NCI-H345 treated with DMSO at 0.1 percent for 48 hours (cell line): ENCODE measurements around the gene MEIKIN.
"Not testable (repeated sequence)": the region's sequence is repeated elsewhere in the genome, so short reads cannot be mapped to it uniquely, and the experiment has no call there.

ENCODE experiments used
- DNase-seq: peaks from one replicate; lab custom pipeline; 2025; ENCODE audit not compliant: unreplicated experiment; lab: John Stamatoyannopoulos, UW

Gene MEIKIN

DNA sequence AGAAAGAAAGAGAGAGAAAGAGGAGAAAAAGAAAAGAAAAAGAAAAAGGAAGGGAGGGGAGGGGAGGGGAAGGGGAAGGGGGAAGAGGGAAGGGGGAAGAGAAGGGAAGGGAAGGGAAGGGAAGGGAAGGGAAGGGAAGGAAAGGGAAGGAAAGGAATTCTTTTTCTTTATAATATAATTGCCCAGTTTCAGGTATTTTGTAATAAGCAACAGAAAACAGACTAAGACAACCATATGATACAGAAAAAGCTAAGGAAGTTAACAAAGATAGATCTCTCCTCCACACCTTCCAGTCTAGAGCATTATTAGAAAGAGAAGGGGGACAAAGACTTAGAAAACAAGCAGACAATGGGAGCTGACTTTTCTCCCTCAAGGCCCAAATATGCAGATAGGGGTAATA is 31.0 kb downstream of the MEIKIN start:
- DNase-seq = no peak

DNA sequence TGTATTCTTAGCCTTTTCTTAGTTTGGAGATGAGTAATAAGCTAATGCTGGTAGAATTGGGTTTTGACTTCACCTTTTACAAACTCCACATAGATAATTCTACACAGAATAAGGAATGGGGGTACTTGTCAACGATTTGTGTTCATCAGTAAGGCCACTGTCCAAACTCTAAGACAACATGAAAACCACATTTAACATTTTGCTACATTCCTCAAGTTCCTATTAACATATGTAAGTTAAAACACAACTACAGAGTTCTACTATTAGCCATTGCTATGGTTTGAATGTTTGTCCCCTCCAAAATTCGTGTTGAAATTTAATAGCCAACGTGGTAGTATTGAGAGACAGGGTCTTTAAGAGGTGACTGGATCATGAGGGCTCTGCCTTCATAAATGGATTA is 31.9 kb downstream of the MEIKIN start:
- no peak for DNase-seq

DNA sequence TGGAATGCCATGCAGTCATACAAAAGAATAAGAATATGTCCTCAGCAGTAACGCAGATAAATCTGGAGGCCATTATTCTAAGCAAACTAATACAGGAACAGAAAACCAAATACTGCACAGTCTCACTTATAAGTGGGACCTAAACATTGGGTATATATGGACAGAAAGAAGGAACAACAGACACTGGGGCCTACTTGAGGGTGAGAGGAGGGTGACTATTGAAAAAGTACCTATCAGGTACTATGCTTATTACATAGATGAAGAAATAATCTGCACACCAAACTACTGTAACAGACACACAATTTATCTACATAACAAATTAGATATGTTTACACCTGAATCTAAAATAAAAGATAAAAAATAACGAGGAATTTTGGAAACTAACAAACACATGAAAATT is 38.8 kb downstream of the MEIKIN start:
- no peak for DNase-seq

DNA sequence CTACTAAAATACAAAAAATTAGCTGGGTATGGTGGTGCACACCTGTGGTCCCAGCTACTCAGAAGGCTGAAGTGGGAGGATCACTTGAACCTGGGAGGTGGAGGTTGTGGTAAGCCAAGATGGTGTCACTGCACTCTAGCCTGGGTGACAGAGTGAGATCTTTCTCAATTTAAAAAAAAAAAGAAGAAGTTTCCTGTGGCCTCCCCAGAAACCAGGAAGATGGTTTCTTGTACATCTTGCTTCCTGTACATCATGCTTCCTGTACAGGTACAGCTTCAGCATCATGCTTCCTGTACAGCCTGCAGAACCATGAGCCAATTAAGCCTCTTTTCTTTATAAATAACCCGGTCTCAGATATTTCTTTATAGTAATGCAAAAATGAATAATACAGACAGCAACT is 43.2 kb downstream of the MEIKIN start:
- DNase-seq = not testable (repeated sequence)

DNA sequence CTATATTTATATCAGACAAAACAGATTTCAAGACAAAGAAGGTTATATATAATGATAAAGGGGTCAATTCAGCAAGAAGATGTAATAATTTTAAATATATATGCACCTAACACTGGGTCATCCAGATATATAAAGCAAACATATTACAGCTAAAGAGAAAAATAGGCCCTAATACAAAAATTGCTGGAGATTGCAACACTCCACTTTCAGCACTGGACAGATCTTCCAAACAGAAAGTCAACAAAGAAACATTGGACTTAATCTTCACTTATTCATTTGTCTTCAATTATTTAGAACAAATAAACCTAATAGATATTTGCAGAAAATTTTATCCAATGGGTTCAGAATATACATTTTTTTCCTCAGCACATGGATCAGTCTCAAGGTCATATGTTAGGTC is 45.8 kb downstream of the MEIKIN start:
- DNase-seq = no peak

DNA sequence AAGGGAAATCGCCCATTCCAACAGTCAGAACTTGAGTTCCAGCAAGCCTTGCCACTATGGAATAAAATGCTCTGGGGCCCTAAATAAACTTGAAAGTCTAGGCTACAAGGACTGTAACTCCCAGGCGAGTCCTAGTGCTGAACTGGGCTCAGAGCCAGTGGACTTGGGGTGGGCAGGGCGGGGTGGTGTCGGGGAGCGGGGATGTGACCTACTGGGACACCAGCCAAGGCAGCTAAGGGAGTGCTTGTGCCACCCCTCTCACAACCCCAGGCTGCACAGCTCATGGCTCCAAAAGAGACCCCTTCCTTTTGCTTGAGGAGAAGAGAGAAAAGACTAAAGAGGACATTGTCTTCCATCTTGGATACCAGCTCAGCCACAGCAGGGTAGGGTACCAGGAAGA is 61.5 kb downstream of the MEIKIN start:
- no peak for DNase-seq

DNA sequence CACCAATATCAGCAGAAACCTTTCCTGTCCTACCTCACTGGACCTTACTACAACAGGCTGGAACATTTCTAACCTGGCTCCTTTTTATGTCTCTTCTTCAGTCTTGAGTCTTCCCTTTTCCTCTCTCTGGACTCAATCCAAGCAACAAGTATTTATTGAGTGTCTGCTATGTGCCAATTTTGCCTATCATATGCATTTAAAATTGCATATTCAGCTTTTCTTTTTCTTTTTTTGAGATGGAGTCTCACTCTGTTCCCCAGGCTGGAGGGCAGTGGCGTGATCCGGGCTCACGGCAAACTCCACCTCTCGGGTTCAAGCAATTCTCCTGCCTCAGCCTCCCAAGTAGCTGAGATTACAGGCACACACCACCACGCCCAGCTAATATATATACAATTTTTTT is 65.8 kb downstream of the MEIKIN start:
- DNase-seq = no peak

DNA sequence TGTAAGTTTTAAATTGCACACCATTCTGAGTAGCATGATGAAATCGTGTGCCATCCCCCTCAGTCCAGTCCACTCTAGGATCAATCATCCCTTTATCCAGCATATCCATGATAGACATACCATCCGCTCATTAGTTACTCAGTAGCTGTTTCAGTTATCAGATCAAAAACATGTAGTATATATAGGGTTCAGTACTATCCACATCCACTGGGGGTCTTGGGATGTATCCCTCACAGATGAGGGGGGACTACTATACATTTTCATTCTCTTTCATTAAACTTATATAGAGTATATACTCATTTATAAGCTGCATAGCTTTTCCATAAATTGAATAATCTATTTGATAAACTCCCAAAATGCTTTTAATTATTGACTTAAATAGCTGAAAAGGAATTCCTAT is 67.6 kb downstream of the MEIKIN start:
- no peak for DNase-seq

DNA sequence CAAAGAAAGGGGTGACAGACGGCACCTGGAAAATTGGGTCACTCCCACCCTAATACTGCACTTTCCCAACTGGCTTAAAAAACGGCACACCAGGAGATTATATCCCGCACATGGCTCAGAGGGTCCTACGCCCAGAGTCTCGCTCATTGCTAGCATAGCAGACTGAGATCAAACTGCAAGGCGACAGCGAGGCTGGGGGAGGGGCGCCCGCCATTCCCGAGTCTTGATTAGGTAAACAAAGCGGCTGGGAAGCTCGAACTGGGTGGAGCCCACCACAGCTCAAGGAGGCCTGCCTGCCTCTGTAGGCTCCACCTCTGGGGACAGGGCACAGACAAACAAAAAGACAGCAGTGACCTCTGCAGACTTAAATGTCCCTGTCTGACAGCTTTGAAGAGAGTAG is 74.2 kb downstream of the MEIKIN start:
- DNase-seq = not testable (repeated sequence)

DNA sequence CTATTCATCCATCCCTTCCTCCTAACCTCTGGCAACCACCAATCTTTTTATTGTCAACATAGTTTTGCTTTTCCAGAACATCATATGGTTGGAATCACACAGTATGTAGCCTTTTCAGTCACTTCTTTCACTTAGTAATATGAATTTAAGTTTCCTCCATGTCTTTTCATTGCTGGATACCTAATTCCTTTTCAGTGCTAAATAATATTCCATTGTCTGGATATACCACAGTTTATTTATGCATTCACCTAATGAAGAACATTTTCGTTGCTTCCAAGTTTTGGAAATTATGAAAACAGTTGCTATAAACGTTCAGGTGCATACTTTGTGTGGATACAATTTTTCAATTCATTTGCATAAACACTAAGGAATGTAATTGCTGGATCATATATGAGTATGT is 77.9 kb downstream of the MEIKIN start:
- DNase-seq = no peak

DNA sequence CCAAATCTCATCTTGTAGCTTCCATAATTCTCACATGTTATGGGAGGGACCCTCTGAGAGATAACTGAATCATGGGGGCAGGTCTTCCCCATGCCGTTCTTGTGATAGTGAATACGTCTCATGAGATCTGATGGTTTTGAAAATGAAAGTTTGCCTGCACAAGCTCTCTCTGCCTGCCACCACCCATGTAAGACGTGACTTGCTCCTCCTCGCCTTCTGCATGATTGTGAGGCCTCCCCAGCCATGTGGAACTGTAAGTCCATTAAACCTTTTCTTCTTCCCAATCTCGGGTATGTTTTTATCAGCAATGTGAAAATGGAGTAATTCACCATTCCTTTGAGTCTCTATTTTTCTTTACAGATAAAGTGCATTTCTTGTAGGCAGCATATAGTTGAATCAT is 81.8 kb downstream of the MEIKIN start:
- no peak for DNase-seq

DNA sequence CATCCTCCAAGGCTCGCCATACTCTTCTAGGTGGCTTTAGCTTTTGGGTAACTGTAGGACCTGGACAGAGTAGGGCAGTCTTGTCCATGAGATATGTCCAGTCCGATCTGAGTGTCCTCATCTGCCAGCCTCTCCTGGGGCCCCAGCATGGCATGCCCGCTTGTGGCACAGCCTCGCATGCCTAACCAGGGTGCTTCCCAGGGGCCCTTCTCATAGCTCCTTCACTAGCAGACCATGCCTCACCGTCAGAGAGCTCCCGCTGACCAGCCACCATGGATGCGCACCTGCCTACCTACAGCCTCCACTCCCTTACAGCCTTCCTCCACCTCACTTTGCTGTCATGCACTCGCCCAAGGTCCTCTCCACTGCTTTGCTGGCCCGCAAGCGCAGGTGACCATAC is 88.1 kb downstream of the MEIKIN start:
- no peak for DNase-seq

DNA sequence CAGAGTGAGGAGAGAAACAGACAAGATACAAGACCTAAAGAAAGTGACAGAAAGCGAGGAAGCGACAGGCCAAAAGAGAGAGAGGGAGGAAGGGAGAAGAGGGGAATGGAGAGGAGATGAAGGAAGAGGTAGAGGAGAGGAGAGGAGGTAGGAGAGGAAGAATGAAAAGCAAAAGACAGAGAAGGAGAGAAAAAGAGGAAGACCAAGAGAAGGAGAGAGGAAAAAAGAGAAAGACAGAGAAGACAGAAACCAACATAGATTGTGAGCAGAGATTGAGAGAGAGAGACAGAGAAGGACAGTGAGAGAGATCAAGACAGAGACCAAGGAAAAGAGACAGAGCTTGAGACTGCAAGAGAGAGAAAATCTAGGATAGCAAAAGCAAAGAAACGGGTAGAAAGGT is 90.0 kb downstream of the MEIKIN start:
- DNase-seq = no peak

DNA sequence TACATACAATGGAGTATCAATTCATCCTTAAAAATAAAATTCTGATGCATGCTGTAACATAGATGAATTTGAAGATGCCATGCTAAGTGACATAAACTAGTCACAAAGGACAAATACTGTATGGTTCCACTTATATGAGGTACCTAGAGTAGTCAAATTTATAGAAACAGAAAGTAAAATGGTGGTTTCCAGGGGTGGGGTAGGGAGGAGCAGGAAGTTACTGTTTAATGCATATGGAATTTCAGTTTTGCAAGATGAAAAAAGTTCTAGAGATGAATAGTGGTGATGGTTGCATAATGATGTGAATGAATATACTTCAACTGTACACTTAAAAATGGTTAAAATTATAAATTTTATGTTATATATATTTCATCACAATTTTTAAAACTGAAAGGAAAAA is 91.3 kb downstream of the MEIKIN start:
- no peak for DNase-seq

DNA sequence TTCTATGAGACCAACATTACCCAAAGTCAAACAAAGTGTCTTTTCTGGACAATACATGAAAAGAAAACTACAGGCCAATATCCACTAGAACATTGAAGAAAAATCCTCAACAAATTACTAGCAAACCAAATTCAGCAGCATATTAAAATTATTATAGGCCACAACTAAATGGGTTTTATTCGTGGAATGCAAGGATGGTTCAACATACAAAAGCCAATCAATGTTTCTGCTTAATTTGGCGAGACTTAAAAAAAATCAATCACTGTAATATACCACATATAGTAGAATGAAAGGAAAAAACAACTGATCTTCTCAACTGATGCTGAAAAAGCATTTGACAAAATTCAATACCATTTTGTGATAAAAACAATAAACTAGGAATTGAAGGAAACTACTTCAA is 96.8 kb downstream of the MEIKIN start:
- DNase-seq = no peak

DNA sequence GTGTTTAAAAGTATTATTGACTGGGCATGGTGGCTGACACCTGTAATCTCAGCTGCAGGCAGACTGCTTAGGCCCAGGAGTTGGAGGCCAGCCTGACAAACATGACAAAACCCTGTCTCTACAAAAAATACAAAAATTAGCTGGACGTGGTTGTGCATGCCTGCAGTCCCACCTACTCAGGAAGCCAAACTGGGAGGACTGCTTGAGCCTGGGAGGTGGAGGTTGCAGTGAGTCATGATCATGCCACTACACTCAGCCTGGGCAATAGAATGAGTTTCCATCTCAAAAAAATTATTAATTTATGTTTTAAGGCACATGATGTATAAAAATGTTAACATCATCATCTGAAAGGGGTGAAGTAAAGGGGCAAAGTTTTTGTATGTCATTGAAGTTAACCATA is 98.9 kb downstream of the MEIKIN start:
- DNase-seq = no peak

DNA sequence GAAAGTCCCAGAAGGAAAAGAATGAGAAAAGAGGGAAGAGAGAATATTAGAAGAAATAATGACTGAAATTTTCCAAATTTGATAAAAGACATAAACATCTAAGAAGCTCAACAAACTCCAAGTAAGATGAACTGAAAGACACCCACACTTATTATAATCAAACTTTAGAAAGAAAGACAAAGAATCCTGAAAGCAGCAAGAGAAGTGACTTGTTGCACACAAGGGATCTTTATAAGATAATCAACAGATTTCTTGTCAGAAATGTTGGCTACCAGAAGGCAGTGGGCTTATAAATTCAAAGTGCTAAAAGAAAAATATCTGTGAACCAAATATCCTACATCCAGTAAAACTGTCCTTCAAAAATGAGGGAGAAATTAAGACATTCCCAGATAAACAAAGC is 99.6 kb downstream of the MEIKIN start:
- no peak for DNase-seq

DNA sequence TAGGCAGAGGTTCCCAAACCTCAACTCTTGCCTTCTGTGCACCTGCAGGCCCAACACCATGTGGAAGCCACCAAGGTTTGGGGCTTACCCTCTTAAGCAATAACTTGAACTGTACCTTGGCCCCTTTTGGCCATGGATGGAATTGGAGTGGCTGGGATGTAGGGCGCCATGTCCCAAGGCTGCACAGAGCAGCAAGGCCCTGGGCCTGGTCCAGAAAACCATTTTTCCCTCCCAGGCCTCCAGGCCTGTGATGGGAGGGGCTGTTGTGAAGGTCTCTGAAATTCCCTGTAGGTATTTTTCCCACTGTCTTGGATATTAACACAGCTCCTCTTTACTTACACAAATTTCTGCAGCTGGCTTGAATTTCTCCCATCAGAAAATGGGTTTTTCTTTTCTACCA is 102.5 kb downstream of the MEIKIN start:
- not testable (repeated sequence) for DNase-seq

DNA sequence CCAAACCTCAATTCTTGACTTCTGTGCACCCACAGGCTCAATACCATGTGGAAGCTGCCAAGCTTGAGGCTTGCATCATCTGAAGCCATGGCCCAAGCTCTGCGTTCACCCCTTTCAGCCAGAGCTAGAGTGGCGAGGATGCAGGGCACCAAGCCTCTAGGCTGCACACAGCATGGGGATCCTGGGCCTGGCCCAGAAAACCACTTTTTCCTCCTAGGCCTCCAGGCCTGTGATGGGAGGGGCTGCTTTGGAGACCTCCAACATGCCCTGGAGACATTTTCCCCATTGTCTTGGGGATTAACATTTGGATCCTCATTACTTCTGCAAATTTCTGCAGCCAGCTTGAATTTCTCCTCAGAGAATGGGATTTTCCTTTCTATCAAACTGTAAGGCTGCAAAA is 112.8 kb downstream of the MEIKIN start:
- not testable (repeated sequence) for DNase-seq

DNA sequence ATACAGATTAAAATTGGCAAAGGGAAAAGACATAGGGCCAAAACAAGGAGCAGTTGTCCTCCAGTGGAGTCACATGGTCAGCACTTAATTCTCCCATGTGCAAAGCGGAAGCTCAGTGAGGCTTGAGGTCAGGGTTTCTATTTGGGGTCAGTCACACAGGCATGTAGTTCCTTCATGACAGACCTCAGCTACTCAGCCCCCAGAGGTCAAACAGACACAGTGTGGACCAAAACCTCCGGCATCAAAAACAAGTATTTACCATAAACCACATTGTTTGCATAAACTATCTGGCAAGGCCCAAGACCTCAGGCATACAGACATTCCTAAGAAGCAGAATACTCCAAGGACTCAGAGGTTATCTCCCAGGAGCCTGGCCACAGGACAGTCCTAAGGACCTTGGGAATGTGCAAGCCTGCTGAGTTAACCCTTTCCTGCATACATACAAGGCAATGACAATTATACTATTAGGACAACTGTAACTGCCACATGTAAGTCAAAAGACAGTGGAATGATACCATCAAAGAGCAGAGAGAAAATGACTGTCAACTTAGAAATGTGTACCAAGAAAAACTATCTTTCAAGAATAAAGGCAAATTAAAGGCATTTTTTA is 120.0 kb downstream of the MEIKIN start:
- no peak for DNase-seq

DNA sequence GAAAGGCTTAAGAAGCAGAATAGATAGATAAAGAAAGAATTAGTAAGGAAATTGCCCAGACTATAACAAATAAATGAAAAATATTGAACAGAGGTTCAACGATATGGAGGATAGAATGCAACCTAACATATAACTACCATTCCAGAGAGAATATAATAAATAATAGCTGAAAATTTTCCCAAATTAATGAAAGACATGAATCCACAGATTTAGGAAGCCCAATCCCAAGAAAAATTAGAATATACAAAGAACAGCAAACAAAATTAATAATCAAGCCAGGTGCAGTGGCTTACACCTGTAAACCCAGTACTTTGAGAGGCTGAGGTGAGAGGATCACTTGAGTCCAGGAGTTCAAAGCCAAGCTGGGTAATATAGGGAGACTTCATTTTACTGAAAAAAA is 120.8 kb downstream of the MEIKIN start:
- no peak for DNase-seq

DNA sequence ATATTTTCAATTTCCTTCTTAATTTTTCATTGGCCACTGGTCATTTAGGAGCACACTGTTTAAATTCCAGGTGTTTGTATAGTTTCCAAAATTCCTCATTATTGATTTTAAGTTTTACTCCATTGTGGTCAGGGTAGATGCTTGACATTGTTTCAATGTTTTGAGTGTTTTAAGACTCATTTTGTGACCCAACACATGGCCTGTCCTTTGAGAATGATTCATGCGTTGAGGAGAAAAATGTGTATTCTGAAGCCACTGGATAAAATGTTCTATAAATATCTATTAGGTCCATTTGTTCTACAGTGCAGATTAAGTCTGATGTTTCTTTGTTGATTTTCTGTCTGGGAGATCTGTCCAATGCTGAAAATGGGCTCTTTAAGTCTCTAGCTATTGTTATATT is 124.2 kb downstream of the MEIKIN start:
- no peak for DNase-seq

DNA sequence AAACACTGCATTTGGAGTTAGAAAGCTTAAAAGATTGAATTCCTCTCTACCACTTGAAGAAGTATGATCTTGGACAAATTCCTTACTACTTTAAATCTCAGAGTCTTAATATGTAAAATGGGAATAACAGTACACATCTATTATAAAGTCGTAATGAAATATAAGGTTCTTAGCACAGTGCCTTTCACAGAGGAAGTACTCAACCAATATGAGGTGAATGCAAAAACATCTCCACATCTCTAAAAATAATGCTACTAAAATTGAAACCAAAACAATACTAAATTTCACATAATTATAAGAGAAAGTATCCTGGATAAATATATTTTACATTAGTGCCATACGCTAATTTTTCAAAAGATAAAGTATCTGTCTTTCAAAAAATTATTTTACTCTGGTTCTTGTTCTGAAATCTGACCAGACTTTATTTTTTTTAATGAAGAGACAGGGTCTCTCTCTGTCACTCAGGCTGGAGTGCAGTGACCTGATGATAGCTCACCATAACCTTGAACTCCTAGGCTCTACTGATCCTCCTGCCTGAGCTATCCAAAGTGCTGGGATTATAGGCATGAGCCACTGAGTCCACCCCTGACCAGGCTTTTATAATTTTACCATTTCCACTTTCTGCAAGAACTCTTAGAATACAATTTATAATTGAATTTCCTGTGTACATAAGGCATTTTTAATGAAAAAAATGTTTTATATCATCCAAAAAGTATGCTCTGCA is 127.3 kb downstream of the MEIKIN start:
- no peak for DNase-seq
